ENCODE data around the gene MUS81. TPM values are rescaled to one million over a fixed set of nuclear protein-coding genes. Genes with fewer than 3 reads are reported as not detected.

MUS81 gene
- total and polyA plus RNA-seq, 9 of the 15 experiments (the other 6 are each of a cell fraction or from before 2014, with no cell fraction given) = 13.4 to 118 (median 53.7) TPM

- TF ChIP-seq KLF13 (tag; IDR thresholded peaks at IDR 0.05; ENCODE audit: borderline replicate concordance, low read depth) (peak; percentile 75; the same call in 1 of the 2 replicates), ZNF609 (CRISPR knock-in tag; IDR thresholded peaks at IDR 0.05; ENCODE audit: borderline replicate concordance) (peak; percentile 76; the same call in 1 of the 2 replicates), POLR2A (conservative IDR thresholded peaks at IDR 0.05) (peak; percentile 71), HLTF (IDR thresholded peaks at IDR 0.05) (no peak), CHD2 (IDR thresholded peaks at IDR 0.05; ENCODE audit: low read depth, low read length) (peak; percentile 21; the same call in 1 of the 2 replicates), ZNF592 (IDR thresholded peaks at IDR 0.05) (peak; percentile 93), CBX1 (IDR thresholded peaks at IDR 0.05; ENCODE audit: low read depth) (peak; percentile 77), RBM22 (IDR thresholded peaks at IDR 0.05; ENCODE audit: low read depth, low read length, poor library complexity, severe bottlenecking) (peak; percentile 86), KDM5B (IDR thresholded peaks at IDR 0.05; ENCODE audit: insufficient replicate concordance, low read depth, low read length) (peak; percentile 92)
- TF ChIP-seq, protein P1, sequence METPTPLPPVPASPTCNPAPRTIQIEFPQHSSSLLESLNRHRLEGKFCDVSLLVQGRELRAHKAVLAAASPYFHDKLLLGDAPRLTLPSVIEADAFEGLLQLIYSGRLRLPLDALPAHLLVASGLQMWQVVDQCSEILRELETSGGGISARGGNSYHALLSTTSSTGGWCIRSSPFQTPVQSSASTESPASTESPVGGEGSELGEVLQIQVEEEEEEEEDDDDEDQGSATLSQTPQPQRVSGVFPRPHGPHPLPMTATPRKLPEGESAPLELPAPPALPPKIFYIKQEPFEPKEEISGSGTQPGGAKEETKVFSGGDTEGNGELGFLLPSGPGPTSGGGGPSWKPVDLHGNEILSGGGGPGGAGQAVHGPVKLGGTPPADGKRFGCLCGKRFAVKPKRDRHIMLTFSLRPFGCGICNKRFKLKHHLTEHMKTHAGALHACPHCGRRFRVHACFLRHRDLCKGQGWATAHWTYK (CRISPR knock-in tag; IDR thresholded peaks at IDR 0.05) = peak; percentile 77; the same call in 1 of the 2 replicates
- TF ChIP-seq, protein P2, sequence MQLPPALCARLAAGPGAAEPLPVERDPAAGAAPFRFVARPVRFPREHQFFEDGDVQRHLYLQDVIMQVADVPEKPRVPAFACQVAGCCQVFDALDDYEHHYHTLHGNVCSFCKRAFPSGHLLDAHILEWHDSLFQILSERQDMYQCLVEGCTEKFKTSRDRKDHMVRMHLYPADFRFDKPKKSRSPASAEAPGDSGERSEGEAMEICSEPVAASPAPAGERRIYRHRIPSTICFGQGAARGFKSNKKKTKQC (CRISPR knock-in tag; IDR thresholded peaks at IDR 0.05) = peak; percentile 86; the same call in 1 of the 2 replicates
- TF ChIP-seq, protein P3, sequence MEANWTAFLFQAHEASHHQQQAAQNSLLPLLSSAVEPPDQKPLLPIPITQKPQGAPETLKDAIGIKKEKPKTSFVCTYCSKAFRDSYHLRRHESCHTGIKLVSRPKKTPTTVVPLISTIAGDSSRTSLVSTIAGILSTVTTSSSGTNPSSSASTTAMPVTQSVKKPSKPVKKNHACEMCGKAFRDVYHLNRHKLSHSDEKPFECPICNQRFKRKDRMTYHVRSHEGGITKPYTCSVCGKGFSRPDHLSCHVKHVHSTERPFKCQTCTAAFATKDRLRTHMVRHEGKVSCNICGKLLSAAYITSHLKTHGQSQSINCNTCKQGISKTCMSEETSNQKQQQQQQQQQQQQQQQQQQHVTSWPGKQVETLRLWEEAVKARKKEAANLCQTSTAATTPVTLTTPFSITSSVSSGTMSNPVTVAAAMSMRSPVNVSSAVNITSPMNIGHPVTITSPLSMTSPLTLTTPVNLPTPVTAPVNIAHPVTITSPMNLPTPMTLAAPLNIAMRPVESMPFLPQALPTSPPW (CRISPR knock-in tag; IDR thresholded peaks at IDR 0.05) = peak; percentile 78
Observed at GRCh38 chr11:65890324-65891218, 30.3 kb downstream of the MUS81 start, which contains the start of gene CCDC85B (continued).
